OCI-LY1 (cell line): Measurements from ENCODE around the gene CTNNA2.

ENCODE experiments used
- CTCF ChIP-seq: fragments of 200-600 bp; sonication (generic), shearing (Covaris generic); IDR thresholded peaks from 2 replicates; pipeline ENCODE4 v1.5.1; 2017; ENCODE audit warnings: mild to moderate bottlenecking, antibody characterized with exemption, low read length, moderate library complexity, mixed read lengths
- EZH2 ChIP-seq: fragments of 200-600 bp; sonication (generic), shearing (Covaris generic); IDR thresholded peaks from 2 replicates; pipeline ENCODE4 v1.8.0; 2017; ENCODE audit warnings: borderline replicate concordance, mixed run types, mild to moderate bottlenecking, antibody characterized with exemption, low read length, moderate library complexity, mixed read lengths

DNA sequence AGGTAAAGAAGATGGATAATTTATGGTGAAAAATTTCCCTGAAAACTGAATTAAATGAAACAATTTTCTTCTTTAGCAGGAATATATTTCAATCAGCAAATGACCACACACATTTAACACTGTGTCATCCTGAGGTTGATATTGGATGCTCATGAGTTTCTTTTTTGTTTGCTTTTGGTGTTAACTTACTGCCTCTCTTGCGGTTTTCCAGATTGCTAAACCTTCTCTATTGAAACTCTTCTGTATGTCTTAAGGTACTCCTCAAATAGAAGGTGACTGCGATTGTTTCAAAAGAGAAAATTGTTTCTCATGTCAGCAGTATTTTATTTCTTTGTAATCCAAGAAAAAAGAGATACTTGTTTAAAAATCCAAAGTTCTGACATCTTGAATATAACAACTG lies 692.6 kb downstream of the CTNNA2 start:
- TF ChIP-seq CTCF (no peak), EZH2 (no peak)
